HEK293T (cell line): Measurements from ENCODE around the gene TATDN3.
A peak's percentile ranks its signal among the peaks of the same experiment; 100 is the strongest.
"Not testable (repeated sequence)": the region's sequence is repeated elsewhere in the genome, so short reads cannot be mapped to it uniquely, and the experiment has no call there.

ENCODE experiments used
- CTCF ChIA-PET: fragments of 350-600 bp; formaldehyde crosslinking; extraction: SDS; loops from one replicate; lab custom pipeline; 2021; ENCODE audit warnings: antibody characterized with exemption, inconsistent platforms; lab: Yijun Ruan, JAX
- POLR2A ChIA-PET: fragments of 350-600 bp; formaldehyde crosslinking; extraction: SDS; loops from one replicate; lab custom pipeline; 2020; ENCODE audit warnings: antibody characterized with exemption, inconsistent platforms; lab: Yijun Ruan, JAX
- DNase-seq: peaks from one replicate; pipeline ENCODE4 v3.0.0; 2012; ENCODE audit warnings: mixed read lengths; ENCODE audit errors: extremely low spot score
- ARNT ChIP-seq: fragments of 450-650 bp; IDR thresholded peaks from 2 replicates; pipeline ENCODE4 v1.6.1; 2017; ENCODE audit warnings: mild to moderate bottlenecking
- BHLHE40 ChIP-seq: fragments of 450-650 bp; IDR thresholded peaks from 2 replicates; pipeline ENCODE4 v1.6.1; 2016; ENCODE audit warnings: mild to moderate bottlenecking, moderate library complexity, borderline replicate concordance
- CTBP1 ChIP-seq: fragments of 450-650 bp; IDR thresholded peaks from 2 replicates; pipeline ENCODE4 v1.6.1; 2016; ENCODE audit warnings: borderline replicate concordance
- ELF4 ChIP-seq: fragments of 450-650 bp; IDR thresholded peaks from 2 replicates; pipeline ENCODE4 v1.6.1; 2017; ENCODE audit warnings: antibody characterized with exemption
- FOXA1 ChIP-seq: fragments of 450-650 bp; IDR thresholded peaks from 2 replicates; pipeline ENCODE4 v1.6.1; 2016; ENCODE audit warnings: mild to moderate bottlenecking
- FOXK2 ChIP-seq: fragments of 450-650 bp; IDR thresholded peaks from 2 replicates; pipeline ENCODE4 v1.6.1; 2016; ENCODE audit warnings: mild to moderate bottlenecking
- FOXM1 ChIP-seq: fragments of 450-650 bp; IDR thresholded peaks from 2 replicates; pipeline ENCODE4 v1.6.1; 2017; ENCODE audit warnings: mild to moderate bottlenecking, borderline replicate concordance
- HDGF ChIP-seq: fragments of 450-650 bp; IDR thresholded peaks from 2 replicates; pipeline ENCODE4 v1.6.1; 2017; ENCODE audit warnings: antibody characterized with exemption, borderline replicate concordance
- L3MBTL2 ChIP-seq: fragments of 450-650 bp; conservative IDR thresholded peaks from 2 replicates; pipeline ENCODE4 v1.6.1; 2016; ENCODE audit warnings: mild to moderate bottlenecking
- LEF1 ChIP-seq: fragments of 450-650 bp; IDR thresholded peaks from 2 replicates; pipeline ENCODE4 v1.6.1; 2017; ENCODE audit warnings: mild to moderate bottlenecking, borderline replicate concordance
- NFRKB ChIP-seq: fragments of 450-650 bp; IDR thresholded peaks from 2 replicates; pipeline ENCODE4 v1.6.1; 2016; ENCODE audit warnings: mild to moderate bottlenecking, moderate library complexity
- PKNOX1 ChIP-seq: fragments of 450-650 bp; IDR thresholded peaks from 2 replicates; pipeline ENCODE4 v1.6.1; 2016
- SP1 ChIP-seq: fragments of 450-650 bp; IDR thresholded peaks from 2 replicates; pipeline ENCODE4 v1.6.1; 2017
- SUZ12 ChIP-seq: fragments of 450-650 bp; IDR thresholded peaks from 2 replicates; pipeline ENCODE4 v1.6.1; 2016; ENCODE audit warnings: mild to moderate bottlenecking
- TARDBP ChIP-seq: fragments of 450-650 bp; IDR thresholded peaks from 2 replicates; pipeline ENCODE4 v1.6.1; 2016
- ZNF384 ChIP-seq: fragments of 450-650 bp; IDR thresholded peaks from 2 replicates; pipeline ENCODE4 v1.6.1; 2016

Gene TATDN3

DNA sequence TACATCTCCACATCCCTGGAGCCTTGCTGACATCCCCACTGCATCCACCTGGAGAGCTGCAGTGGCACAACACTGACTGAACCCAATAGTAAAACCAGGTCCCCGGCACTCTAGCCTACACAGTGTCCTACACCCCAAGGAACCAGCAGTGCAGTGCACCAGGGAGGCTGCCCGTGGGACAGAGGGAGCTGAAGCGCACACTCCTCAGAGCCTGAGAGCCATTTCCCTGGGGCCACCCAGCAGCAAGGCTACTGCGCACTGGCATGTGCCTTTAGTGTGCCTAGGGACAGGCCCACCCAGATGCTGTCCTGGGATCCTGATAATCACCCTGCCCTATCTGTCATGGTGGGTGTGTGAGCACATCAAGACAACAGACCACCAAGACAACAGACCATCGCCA, 32.0 kb upstream of the TATDN3 start:
- no peak for DNase-seq
- POLR2A ChIA-PET = no interaction called here
- TF ChIP-seq FOXM1 (no peak), SP1 (no peak), ZNF384 (no peak), TARDBP (no peak), BHLHE40 (no peak), L3MBTL2 (no peak), FOXA1 (no peak), ARNT (no peak), CTBP1 (no peak), PKNOX1 (no peak), NFRKB (no peak), FOXK2 (no peak), ELF4 (no peak), HDGF (no peak), LEF1 (no peak), SUZ12 (no peak)
- CTCF ChIA-PET = interaction anchor here (0.8 kb wide), 1 partner anchor 18 kb away, joined by 3 read pairs; no protein-coding TSS in a partner anchor

DNA sequence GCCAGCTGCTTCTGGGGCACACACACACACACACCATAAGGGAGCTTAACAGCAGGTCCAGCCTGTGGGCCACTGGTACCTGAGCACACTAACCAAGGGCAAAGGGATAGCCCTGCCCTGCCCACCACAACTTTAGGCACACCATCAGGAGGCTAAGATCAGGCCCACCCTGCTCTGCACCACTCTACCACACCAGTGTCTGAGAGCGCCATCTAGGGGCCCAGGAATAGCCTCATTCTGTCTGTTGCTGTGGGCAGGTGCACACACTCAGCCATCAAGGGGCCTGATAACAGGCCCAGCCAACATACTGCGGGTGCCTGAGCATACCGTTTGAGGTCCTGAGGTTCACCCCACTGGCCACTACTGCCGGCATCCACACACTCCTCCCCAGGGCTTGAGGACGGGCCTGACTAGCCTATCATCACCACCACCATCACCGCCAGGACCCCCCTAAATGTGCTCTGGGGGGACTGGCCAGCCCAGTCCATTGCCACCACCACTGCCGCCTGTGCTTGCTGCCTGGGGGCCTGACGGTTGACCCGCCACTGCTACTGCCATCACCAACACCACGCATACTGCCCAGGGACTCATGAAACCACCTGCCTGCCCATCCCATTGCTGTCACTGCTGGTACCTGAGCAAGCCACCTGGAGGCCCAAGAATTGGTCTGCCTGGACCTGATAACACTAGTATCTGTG, 31.4 kb upstream of the TATDN3 start:
- DNase-seq = peak; percentile 57
- POLR2A ChIA-PET = no interaction called here
- CTCF ChIA-PET = interaction anchor here (0.8 to 1.7 kb wide), 2 partner anchors 11 to 19 kb away, joined by 3 to 6 read pairs; no protein-coding TSS in a partner anchor
- TF ChIP-seq FOXA1 = no peak
- no peak for TF ChIP-seq ARNT
- TF ChIP-seq PKNOX1 = no peak
- TF ChIP-seq LEF1 = no peak
- no peak for TF ChIP-seq L3MBTL2
- TF ChIP-seq SUZ12 = no peak
- TF ChIP-seq HDGF = no peak
- no peak for TF ChIP-seq SP1
- no peak for TF ChIP-seq CTBP1
- no peak for TF ChIP-seq FOXK2
- TF ChIP-seq ELF4 = no peak
- no peak for TF ChIP-seq TARDBP
- TF ChIP-seq FOXM1 = no peak
- no peak for TF ChIP-seq ZNF384

DNA sequence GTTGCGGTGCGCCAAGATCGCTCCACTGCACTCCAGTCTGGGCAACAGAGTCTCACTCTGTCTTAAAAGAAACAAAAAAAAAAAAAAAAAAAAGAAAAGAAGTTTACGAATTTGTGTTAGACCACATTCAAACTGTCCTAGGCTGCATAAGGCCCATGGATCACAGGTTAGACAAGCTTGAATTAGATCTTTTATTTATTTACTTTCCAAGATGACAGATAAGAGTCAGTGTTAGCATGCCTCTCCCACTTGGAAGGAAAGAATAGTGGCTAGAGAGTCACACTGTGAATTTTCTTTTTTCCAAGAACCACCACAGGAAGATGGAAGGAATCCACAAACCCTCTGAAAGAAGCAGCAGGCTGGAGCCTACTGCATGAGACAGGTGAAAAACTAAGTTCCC, 29.5 kb upstream of the TATDN3 start:
- no peak for DNase-seq
- CTCF ChIA-PET = interaction anchor here (1.7 kb wide), 1 partner anchor 13 kb away, joined by 6 read pairs; no protein-coding TSS in a partner anchor
- no peak for TF ChIP-seq SUZ12
- TF ChIP-seq LEF1 = no peak
- TF ChIP-seq ELF4 = no peak
- POLR2A ChIA-PET = interaction anchor here (0.7 kb wide), 1 partner anchor 29 kb away, joined by 3 read pairs; no protein-coding TSS in a partner anchor

- TF ChIP-seq PKNOX1 (no peak), L3MBTL2 (no peak), ZNF384 (no peak), FOXA1 (no peak), BHLHE40 (no peak), FOXM1 (no peak), ARNT (no peak), TARDBP (no peak)
- DNase-seq = no peak
- ChIA-PET POLR2A (no interaction called here), CTCF (no interaction called here)
Observed at GRCh38 chr1:212762839-212763238, 28.9 kb upstream of the TATDN3 start.

- POLR2A ChIA-PET, DNase-seq: not testable (repeated sequence)
- CTCF ChIA-PET = interaction anchor here (0.9 kb wide), 1 partner anchor 15 kb away, joined by 3 read pairs; no protein-coding TSS in a partner anchor
- peak; percentile 63 for TF ChIP-seq ZNF384
Observed at GRCh38 chr1:212764718-212765281, 26.9 kb upstream of the TATDN3 start.

- CTCF ChIA-PET, DNase-seq, POLR2A ChIA-PET: not testable (repeated sequence)
Observed at GRCh38 chr1:212766825-212767224, 24.9 kb upstream of the TATDN3 start.
